ENCODE measurements around the gene SOX6.
"Not testable (repeated sequence)": the region's sequence is repeated elsewhere in the genome, so short reads cannot be mapped to it uniquely, and the experiment has no call there.

Gene SOX6

GRCh38 chr11:16093889-16094653, 262.3 kb downstream of the SOX6 start:
- DNase-seq (ENCODE audit: low spot score), result no peak

GRCh38 chr11:16091862-16092261, 264.5 kb downstream of the SOX6 start:
- DNase-seq (ENCODE audit: low spot score), result no peak

DNA sequence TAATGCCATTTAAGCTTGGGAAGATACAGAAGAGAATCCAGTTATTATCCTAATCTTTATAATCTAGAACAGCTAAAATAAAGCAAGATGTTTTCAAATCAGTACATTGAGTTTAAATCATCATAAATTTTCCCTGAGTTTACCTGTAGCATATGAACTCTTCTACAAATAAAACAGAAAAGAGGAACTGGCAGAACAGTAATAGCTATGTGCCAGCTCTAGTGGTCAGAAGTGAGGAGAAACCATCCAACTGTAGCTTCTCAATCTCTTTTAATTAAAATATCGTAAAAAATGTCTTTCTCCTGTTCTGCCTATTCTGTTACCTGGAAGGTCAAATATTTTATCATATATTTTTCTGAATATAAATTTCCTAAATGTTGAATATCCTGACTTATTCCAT, 266.9 kb downstream of the SOX6 start:
- no peak for DNase-seq (ENCODE audit: low spot score)

DNA sequence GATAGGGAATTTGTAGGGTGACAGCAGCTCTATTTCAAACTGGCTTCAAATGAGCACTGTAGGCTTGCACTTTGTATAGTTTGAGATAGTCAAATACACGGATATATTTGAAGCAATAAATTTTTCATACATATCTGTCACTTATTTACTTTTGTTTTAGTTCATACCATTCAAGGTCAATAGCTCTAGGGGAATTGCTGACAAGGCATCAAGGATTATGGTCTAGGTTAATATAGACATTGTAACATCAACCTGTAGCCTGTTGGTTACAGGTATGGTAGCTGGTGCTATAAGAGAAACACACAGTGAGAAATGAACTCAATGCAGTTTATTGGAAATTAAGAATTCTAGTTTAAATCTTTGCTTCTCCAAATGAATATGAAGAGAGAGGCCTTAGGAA, 267.6 kb downstream of the SOX6 start:
- no peak for DNase-seq (ENCODE audit: low spot score)

DNA sequence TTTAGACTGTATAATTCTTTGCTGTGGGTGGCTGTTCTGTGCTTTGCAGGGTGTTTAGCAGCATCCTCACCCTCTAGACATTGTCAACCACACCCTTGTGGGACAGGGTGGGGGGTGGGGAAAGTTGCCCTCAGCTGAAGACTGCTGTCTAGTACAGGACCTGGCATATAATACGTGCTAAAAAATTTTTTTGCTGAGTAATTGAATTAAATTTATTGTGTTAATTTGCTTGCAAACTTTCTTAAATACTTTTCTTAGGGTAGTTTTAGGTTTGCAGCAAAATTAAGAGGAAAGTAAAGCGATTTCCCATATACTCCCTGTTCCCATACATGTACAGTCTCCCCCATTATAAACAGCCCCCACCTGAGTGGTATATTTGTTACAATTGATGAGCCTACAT, 268.5 kb downstream of the SOX6 start:
- DNase-seq (ENCODE audit: low spot score), result no peak

DNA sequence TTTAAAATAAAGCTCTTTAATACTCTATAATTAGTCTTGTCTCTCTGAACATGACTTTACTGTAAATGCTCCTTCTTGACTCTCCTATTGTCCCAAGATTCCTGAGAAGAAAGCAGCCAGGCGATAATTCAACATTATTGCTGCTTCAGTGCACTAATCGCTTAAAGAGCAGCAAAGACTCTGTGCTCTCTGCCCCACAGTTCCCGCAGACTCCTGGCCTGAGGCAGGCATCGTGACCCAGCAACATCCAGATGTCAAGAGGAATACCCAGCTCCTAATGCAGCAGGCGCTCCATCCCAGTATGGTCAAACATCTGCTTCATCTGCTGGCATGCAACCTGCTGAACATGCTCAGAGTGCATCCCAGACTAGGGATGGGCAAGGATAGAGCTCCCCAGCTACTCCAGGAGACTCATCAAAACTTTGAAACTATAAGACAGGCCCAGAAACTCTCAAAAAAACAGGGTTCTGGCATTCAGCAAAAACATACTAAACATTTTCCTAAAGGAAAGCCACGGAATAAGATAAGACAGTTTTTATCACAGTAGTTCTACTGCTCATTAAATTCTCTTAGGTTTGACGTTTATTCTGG, 270.0 kb downstream of the SOX6 start:
- DNase-seq (ENCODE audit: low spot score), result no peak

DNA sequence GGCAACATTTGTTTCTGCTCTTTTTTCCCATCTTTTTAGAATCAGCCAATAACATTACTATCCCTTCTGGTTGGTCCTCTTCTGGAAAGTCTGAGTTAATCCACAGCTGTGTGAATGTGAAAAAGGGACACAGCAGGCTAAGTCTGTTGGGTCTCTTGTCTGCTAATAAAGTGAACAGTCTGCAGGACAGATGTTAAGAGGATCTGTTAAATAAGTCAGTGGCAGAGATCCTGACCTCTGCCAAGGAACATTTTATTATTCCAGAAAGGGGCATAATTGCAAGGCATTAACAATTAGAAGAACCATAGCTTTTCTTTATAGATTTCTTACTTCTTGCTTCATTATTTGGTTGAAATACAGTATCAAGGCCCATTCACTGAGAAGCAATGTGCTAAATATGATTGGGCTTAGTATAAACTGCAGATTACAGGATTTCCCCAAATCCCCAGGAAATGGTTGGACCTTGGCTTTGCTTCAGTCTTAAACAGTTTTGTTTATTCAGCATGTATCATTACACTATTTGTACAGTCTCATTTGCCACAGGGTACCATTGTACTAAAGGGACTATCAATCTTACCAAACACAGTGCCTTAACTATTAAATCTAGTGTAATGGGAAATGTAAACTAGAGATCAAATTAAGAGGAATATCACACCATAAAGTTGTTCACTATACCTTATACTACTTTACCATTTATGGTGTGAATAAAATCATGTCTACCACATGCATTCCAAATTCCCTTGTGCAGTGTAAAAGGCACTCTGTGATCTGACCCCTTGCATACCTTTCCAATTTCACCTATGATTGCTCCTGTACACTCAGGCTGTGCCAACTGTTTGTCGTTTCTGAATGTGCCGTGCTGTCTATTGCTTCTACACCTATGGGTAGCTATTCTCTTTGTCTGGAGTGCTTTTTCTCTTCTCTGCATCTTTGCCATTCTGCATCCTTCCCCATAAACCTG, 274.0 kb downstream of the SOX6 start:
- no peak for DNase-seq (ENCODE audit: low spot score)

- DNase-seq (ENCODE audit: low spot score), result no peak
Observed at GRCh38 chr11:16081382-16082094, 274.8 kb downstream of the SOX6 start.

GRCh38 chr11:16080688-16081381, 275.5 kb downstream of the SOX6 start:
- DNase-seq (ENCODE audit: low spot score), result no peak

DNA sequence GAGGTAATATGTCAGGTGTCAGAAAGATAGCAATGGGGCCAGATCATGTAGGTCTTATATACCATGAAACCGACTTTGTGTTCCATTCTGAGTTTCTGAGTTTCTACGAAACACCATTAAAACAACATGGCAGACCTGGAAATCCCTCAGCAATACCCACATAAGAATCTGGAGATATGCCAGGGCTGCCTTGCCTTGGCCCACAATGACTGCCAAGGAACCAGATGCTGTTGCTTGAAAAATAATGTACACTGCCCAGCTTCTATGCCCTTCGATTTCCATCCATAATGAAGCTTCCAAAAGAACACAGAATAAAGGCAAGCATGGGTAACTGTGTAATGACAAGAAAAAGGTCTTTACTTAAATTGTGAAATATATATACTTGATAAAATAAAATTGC, 277.4 kb downstream of the SOX6 start:
- DNase-seq (ENCODE audit: low spot score), result no peak

DNA sequence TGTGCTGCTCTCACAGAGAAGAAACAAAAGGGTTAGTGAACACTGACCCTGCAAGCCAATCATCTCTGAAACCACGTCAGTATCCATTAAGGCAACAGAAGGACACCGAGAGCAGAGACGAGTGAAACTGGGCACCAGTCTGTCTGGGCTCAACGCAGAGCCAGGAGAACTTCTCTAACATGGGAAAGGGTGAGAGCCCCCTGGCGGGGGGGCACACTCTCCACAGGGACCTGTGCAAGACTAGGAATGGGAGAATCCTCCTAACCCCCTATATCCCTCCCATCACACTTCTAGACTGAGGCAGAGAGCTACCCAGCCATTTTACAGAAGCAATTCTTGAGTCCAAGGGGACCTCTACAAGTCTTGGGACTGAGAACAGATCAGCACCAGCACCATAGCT, 285.8 kb downstream of the SOX6 start:
- no peak for DNase-seq (ENCODE audit: low spot score)

DNA sequence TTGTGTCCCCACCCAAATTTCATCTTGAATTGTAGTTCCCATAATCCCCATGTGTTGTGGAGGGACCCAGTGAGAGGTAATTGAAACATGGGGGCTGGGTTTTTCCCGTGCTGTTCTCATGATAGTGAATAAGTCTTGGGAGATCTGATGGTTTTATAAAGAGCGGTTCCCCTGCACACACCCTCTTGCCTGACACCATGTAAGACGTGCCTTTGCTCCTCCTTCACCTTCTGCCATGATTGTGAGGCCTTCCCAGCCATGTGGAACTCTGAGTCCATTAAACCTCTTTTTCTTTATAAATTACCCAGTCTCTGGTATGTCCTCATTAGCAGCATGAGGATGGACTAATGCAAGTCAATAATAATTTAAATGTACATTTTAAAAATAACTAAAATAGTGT, 289.1 kb downstream of the SOX6 start:
- not testable (repeated sequence) for DNase-seq (ENCODE audit: low spot score)

DNA sequence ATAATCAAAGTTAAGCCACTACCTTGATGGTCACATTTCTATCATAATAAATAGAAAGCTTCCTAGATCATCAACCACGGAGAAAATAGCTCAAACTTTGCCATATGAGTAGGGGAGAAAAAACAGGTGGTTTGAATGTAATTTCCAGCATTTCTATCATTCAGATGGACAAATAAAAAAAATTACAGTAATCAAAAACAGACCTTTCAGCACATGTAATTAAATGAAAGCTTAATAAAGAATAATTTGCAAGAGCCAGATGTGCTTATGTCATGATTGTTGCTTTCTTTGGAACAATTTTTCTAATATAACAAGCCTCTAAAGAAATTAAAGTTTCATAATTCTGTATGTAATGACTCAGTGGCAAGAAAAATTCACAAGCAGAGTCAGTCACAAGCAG, 297.0 kb downstream of the SOX6 start:
- no peak for DNase-seq (ENCODE audit: low spot score)

GRCh38 chr11:16058671-16059070, 297.7 kb downstream of the SOX6 start:
- no peak for DNase-seq (ENCODE audit: low spot score)

- no peak for DNase-seq (ENCODE audit: low spot score)
Observed at GRCh38 chr11:16052750-16053149, 303.6 kb downstream of the SOX6 start.

DNA sequence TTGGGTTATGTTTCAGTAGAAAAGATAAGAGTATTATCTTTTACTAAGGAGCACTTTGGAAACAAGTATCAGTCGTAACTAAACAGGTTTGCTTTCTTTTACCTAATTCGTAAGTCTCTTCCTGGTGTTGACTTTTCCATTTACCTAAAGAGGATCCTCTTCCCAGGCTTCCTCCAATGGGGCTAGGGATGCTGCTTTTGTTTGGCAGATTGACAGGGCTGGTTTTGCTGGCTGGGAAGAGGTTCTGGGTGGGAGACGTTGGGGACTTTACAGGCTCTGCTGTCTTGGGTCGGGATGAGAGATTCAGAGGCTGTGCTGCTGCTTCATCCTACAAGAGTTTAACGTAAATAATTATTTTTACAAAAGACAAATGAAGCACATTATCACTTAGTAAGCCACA, 306.7 kb downstream of the SOX6 start:
- no peak for DNase-seq (ENCODE audit: low spot score)

GRCh38 chr11:16047073-16047472, 309.3 kb downstream of the SOX6 start:
- DNase-seq (ENCODE audit: low spot score), result no peak

- no peak for DNase-seq (ENCODE audit: low spot score)
Observed at GRCh38 chr11:16043617-16044016, 312.7 kb downstream of the SOX6 start.

- no peak for DNase-seq (ENCODE audit: low spot score)
Observed at GRCh38 chr11:16041207-16041606, 315.1 kb downstream of the SOX6 start.

DNA sequence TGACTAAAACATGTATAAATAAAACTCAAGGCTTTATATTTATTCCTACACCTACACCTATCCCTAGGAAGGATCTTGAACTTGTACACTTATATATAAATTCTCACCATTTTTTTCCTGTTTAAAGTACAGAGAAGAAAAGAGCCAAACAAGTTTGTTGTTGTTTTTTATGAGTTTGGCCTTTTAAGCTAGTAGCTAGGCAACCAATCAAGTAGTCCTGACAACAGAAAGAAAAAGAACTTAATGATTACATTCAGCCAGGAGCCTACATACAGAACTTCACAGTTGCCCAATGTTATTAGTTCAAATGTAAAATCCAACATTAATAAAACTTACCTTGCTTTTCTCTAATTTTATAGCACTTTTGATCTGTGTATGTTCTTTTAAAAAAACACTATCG, 316.2 kb downstream of the SOX6 start:
- DNase-seq (ENCODE audit: low spot score), result no peak

DNA sequence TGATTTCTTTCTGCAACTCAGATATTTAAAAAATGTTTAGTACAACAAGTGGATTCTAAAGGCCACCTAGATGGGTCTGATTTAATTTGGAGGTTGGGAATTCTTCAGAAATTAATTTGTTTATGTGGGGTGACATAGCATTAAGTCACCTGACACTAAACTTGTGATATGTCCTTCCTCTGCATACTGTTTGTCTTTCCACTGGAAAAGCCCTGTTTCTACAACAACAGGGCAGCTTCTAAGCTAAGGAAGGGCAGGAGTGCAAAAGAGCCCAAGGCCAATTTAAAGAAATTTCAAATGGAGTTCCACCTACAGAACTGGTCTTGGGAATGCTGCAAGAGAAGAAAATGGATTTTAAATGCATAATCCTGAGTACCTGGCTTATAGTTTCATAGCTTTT, 319.2 kb downstream of the SOX6 start:
- DNase-seq (ENCODE audit: low spot score), result no peak

GRCh38 chr11:16036218-16036617, 320.1 kb downstream of the SOX6 start:
- no peak for DNase-seq (ENCODE audit: low spot score)

Measured in GM03348 (cell line).